Measurements from ENCODE around the gene HOXB3.

HOXB3 gene

DNA sequence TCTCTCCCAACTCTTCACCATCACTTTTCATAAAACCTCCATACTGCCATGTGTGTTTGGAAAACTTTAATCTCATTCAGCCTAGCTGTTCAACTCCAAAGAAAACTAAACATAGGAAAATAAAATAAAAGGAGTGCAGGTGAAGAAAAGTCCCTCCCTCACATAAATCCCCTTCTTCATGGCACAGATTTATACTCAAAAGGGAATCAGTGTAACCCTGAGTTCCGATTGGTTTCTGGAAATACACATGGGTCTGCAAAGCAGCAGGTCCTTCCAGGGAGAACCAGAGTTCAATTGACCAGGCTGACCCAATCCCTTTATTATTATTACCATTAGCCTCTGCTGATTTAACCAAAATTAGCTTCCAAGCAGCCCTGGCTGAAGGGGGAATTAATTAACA is 36.2 kb downstream of the HOXB3 start:
- no peak for DNase-seq

DNA sequence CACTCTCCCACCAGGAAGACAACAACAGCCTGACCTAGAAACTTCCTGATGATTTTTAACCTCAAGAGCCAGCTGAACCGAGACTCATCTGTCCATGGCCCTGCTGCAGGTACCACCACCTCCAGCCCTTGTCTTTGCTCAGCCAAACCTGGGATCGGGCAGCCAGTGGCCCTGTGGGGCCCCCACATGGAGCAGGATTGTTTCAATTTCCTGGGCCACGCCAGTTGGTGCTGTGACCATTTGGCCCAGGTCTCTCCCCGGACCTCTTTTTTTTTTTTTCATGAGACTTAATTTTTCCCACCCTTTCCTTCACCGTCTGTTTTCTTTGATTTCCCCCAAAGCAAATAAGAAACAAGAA is 36.9 kb downstream of the HOXB3 start:
- DNase-seq = no peak

- no peak for DNase-seq
These were observed 37.4 kb downstream of the HOXB3 start for GRCh38 chr17:48552466-48553189.

GRCh38 chr17:48551596-48552465 is 38.2 kb downstream of the HOXB3 start:
- no peak for DNase-seq

GRCh38 chr17:48551214-48551555 is 38.9 kb downstream of the HOXB3 start:
- DNase-seq = no peak

DNA sequence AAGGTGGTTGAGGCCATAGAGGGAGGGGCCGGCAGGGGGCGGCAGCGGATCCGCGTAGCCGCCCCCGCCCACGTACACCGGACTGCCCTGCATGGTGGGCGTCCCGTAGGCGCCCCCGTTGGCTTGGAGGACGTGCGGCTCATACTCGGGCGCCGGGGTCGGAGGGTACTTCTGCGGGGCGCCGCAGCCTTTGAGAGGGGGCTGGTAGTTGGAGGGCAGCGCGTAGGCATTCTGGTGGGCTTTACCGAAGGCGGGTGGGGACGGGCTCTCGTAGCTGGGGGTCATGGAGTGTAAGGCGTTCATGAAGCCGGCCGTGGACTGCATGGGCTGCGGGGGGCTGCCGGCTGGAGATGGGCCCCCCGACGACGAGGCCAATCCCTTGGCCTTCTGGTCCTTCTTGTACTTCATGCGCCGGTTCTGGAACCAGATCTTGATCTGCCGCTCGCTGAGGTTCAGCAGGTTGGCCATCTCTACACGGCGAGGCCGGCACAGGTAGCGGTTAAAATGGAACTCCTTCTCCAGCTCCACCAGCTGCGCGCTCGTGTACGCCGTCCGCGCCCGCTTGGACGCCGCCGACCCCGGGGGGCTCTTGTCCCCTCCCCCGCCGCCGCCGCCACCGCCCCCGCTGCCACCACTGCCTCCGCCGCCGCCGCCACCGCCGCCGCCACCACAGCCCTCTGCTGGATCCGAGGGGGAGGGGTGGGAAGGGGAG is 39.4 kb downstream of the HOXB3 start:
- no peak for DNase-seq

DNA sequence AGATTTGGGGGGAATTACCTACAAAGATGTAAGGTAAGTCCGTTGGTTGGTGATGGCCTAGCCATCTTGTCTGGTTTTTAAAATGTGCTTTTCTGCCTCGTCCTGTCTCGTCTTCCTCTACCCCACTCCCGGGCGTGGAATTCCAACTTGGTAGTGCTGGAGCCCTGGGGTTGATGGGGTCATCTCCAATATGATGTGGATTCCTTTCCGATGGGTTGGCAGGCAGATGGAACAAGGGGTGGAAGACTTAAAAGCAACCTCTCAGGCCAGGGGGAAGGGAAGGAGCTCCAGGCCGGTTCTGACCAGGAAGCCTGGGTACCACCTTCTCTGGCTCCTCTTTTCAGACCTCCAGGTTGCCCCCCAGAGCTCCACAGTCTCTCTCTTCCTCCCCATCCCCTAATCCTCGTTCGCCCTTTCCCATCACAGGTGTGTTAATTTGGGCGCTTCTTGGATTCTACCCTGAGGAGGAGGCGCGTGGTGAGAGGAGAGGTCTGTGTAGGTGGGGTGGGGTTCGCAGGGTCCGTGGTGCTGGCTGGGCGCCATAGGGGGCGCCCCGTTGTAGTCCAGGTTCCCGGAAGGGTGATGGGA is 40.0 kb downstream of the HOXB3 start:
- DNase-seq = no peak

DNA sequence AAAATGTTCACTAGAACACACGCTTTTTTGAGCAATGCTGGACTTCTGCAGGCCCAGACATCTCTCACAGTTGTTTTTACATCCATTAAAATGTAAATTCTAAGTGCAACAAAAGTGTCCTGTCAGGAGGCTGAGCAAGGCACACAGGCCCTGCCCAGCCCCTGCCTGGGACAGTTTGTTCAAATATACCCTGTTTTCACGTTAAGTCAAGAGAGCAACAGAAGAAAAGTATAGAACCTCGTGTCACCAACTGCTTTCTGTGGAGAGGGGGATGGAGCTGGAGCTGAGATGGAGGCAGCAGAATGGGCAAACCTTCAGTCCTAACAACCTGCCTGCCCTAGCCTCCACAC is 40.8 kb downstream of the HOXB3 start:
- DNase-seq = no peak

DNA sequence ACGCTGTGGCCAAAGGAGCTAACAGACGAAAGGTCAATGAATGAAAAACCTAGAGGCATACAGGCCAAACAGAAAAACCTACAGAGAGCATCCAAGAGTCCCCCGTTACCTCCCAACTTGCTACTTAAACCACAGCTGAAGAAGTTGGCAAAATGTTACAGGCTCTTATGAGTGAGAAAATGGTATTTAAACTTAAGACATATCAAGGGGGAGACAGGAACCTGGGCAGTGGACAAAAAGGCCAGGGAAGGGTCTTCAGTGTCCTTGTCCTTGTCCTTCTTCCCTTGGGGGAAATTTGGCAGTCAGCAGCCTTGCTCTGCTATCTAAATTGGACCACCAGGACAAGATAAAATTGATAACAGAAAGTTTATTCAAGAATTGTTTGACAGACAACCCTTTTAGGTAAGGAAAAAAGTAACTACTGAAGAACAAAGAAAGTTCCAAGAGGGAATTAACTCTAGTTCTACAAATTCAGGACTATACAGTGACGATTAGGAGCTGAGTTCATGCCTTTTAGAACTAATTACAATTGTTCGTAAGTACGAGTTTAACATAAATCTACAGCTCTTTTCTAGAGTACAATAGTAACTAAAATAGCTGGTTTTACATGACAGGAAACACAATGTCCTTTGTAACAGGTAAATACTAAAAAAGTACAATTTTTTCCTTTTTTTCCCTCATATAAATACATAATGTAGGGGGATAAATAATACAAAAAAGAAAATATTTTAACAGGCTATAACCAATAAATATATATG is 41.3 kb downstream of the HOXB3 start:
- DNase-seq = no peak

DNA sequence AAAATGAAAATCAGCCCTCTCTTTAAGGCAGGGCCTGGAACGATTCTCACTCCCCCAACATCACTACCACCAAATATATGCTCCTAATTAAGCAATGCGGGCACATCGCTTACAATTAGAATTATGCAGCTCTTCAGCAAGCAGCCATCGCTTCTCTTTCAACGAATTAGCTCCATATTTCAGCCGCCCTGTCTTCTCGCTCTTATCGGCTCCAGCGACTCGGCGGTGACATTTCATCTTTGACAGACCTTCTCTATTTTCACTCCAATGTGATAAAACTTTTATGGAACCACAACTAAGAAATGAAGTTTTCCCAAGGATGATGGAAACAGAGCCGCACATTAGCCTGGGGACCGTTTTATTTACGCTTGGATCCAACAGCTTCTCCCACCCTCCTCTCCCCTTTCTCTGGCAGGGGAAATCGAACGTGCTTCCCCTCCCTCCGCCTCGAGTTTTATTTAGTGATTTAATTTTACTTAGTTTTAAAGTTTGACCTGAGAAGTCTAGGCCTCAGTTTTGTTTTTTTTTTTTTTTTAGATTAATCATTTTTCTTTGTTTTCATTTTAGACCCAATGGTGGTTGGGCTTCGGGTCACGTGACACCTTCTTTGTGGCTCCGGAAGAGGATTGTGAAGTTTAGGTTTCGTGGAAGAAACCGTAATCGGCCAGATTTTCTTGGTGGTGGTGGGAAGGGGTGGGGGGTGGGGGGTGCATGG is 42.1 kb downstream of the HOXB3 start:
- peak; percentile 42 for DNase-seq

DNA sequence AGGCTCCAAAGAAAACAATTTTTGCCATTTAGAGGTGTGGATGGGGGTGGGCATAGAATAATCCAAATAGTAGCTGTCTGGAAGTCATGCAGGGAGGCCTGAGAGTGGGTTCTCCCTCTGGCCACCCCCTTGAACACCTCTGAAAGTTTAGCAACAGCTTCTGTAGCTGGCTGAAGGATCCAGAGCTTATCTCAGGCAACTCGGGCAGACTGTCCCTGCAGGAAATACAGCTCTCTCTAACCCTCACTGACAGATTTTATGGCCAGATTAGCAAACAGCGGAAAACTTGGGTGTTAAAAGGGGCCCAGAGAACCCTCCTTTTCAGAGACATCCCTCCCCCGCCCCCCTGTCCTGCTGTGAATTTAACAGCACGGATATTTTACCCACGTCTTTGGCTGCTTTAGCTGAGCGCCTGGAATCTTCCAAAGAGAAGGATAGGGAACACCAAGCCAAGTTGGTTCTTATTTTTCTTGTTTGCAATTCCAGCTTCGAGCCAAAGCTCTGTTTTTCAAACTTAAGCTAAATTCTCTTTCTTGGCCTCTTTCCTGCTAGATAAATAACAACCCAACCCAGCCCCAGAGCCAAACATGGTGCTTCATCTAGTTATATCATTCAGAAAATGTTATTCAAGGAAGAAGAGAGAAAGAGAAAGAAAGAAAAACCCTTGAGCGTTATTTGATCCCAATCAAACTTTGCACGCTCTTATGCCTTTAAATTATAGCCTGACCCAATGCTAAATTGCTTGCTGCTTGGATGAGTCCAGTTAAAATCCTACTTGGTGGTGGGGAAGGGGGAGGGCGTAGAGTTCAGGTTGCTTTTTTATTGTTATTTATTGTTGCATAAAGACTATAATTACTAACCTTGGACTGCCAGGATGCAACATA is 42.9 kb downstream of the HOXB3 start:
- no peak for DNase-seq

- DNase-seq = no peak
These were observed 43.7 kb downstream of the HOXB3 start for GRCh38 chr17:48546137-48546923.

DNA sequence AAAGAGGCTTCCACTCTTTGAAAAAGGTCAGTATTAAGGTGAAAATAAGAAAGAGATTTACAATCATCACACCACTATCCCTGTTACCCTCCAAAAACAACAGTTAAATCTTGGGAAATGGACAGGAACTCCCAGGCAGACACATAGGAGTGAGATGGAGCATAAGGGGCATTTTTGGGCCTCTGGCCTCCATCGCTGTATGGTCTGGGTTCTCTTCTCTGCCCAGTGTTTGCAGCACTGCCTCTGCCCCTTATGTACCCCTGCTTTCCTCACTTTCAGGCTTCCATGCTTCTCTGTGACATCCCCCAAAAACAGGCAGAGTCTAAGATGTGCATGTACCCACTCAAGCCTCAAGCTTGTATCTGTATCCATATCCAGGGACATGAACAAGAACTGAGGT is 44.5 kb downstream of the HOXB3 start:
- no peak for DNase-seq

GRCh38 chr17:48545022-48545375 is 45.0 kb downstream of the HOXB3 start, which contains the start of gene HOXB2:
Gene HOXB2, minus strand, starts transcription at chr17:48545109. Its CDS starts 198 bp downstream, at chr17:48544911.
- DNase-seq = no peak

DNA sequence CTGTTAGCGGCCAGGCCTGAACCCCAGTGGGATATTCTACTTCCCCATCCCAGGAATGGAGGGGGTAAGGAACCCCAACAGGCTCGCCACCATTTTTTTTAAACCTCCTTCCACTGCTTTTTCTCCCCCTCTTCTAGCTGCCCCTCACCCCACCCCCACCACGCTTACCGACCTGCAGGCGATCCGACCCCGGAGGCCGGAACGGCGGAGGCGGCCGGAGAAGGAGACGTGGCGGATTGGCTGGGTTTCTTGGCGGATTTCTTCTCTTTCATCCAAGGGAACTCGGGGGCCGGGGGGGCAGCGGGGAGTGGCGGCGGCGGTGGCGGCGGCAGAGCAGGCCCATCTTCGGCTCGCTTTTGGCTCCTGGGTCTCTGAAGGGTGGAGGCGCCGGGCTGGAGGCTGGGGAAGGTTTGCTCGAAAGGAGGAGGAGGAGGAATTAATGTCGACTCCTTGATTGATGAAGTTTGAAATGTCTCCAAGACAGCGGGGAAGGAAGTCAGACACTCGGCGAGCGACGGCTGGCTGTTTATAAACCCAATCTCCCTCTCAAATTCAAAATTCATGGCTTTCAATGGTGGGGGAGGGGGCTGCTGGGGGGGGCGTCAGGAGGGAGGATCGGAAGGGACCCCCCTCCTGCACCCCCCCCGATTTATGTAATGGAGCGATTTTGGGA is 45.6 kb downstream of the HOXB3 start:
- DNase-seq = peak; percentile 59 to 62

DNA sequence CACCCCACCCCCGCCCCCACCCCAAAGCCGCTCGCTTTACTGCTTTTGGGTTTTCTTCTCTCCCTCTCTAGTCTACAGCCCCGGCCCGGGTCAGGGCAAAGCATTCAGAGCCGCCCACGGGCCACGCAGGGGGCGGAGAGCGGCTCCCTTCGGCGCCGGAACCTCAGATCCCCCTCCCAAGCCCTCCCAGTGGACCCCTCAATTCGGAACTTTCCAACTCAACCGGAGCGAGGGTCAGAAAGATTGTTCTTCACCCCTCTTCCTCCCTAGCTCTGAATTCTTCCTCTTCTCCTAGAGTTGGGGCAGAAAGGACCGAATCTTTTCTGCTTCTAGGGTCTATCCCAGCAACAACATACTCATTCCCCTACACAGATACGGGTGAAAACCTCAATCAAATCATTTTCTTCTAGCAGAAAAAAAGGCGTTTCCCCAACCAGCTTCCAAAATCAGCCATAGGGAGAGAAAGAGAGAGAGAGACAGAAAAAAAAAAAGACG is 46.1 kb downstream of the HOXB3 start:
- DNase-seq = peak; percentile 71 to 73

- DNase-seq = peak; percentile 77 to 82
These were observed 46.8 kb downstream of the HOXB3 start for GRCh38 chr17:48543107-48543853.

GRCh38 chr17:48542698-48543106 is 47.3 kb downstream of the HOXB3 start:
- no peak for DNase-seq
